ENCODE measurements around the gene GNS. TPM values are rescaled to one million over a fixed set of nuclear protein-coding genes. Genes with fewer than 3 reads are reported as not detected.

The GNS gene
- total RNA-seq, 1 donor from 2014 or later: 188 TPM

DNA sequence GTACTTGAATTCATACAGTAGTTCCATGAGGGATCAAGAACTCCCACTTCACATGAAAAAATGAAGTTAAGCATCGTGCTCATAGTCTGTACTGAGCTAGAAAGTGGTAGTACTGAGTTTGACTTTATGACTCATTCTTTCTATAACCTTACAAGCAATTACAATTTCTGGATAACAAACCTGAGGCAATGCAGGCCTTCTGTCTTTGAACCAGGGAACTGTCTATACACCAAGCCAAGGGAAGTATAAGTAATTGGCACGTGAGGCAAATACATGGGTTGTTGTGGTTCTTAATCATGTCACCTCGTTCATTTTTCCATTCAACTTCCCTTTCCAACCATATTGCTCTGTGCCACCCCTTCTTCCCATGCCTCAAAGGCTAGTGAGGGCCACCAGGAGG, 16.8 kb downstream of the GNS start:
- TF ChIP-seq, protein P1, sequence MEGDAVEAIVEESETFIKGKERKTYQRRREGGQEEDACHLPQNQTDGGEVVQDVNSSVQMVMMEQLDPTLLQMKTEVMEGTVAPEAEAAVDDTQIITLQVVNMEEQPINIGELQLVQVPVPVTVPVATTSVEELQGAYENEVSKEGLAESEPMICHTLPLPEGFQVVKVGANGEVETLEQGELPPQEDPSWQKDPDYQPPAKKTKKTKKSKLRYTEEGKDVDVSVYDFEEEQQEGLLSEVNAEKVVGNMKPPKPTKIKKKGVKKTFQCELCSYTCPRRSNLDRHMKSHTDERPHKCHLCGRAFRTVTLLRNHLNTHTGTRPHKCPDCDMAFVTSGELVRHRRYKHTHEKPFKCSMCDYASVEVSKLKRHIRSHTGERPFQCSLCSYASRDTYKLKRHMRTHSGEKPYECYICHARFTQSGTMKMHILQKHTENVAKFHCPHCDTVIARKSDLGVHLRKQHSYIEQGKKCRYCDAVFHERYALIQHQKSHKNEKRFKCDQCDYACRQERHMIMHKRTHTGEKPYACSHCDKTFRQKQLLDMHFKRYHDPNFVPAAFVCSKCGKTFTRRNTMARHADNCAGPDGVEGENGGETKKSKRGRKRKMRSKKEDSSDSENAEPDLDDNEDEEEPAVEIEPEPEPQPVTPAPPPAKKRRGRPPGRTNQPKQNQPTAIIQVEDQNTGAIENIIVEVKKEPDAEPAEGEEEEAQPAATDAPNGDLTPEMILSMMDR (IDR thresholded peaks at IDR 0.05): no peak
- H3K4me1 ChIP-seq: peaks cover 25% of the 10 kb centered on the region
- H3K36me3 ChIP-seq: peaks cover 93% of the 10 kb centered on the region
- no peak for DNase-seq
- no peak for ATAC-seq
- no peak overlapping the region for H3K27ac ChIP-seq
- H3K27me3 ChIP-seq: no peaks in the 10 kb centered on the region
- intact Hi-C loops (cut with DNase I): no loop called here
- H3K4me3 ChIP-seq: no peak overlapping the region
- no peaks in the 10 kb centered on the region for H3K9me3 ChIP-seq

DNA sequence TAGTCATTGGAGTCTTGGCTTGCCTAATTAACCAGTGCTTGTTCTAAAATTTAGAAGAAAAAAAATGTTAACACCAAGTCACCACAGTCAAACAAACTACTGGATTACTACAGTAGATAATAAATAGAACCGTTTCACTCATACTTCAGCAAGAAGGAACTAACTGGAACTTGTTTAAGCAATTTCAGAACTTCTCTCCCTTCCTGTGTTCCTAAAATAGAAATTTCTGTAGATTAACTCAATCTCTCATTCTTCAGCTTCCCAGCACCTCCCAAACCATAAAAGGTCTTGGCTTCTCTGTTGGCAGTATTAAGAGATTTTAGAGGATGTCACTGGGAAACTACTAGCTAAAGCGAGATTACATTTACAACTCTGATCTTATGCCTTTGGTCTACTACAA, 18.6 kb downstream of the GNS start:
- TF ChIP-seq, protein P1 (IDR thresholded peaks at IDR 0.05): no peak
- peaks cover 11% of the 10 kb centered on the region for H3K4me1 ChIP-seq
- H3K4me3 ChIP-seq: no peak overlapping the region
- intact Hi-C loops (cut with DNase I): no loop called here
- no peaks in the 10 kb centered on the region for H3K27me3 ChIP-seq
- DNase-seq (no peak), ATAC-seq (no peak)
- H3K27ac ChIP-seq: no peak overlapping the region
- H3K9me3 ChIP-seq: no peaks in the 10 kb centered on the region
- peaks cover 96% of the 10 kb centered on the region for H3K36me3 ChIP-seq

DNA sequence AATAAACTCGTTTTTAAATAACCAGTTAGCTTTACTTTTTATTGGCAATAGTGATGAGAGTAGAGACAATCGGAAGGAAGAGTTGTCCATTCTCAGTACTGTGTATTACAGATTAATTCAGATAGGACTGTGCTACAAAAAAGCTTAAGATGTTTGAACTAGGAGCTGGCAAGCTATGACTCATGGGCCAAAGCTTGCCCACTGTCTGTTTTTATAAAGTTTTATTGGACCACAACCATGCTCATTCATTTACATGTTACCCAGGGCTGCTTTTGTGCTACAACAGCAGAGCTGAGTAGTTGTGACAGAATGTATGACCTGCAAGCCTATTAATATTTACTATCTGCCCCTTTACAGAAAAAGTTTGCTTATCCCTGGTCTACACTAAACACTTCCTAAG, 19.4 kb downstream of the GNS start:
- H3K27me3 ChIP-seq: no peaks in the 10 kb centered on the region
- peaks cover 96% of the 10 kb centered on the region for H3K36me3 ChIP-seq
- H3K4me3 ChIP-seq: no peak overlapping the region
- intact Hi-C loops (cut with DNase I): no loop called here
- peaks cover 4% of the 10 kb centered on the region for H3K4me1 ChIP-seq
- DNase-seq (no peak), ATAC-seq (no peak)
- TF ChIP-seq, protein P1 (IDR thresholded peaks at IDR 0.05): no peak
- H3K27ac ChIP-seq: no peak overlapping the region
- H3K9me3 ChIP-seq: no peaks in the 10 kb centered on the region

DNA sequence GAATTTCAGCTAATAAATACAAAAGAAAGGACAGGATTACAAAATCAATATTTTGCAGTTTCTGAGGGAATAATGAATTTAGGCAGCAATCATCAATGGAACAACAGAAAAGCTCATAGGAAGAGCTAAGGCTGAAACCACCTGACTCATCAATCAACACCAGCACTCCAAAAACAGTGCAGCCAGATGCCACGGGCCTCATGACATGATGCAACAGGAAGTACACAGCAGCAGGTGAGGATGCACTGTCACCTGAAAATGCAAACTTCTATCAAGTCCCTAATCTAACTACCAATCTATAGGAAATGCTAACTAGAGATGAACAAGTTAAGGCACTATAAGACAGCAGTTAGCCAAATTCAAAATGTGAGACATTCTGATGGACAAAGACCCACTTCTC, 21.7 kb downstream of the GNS start:
- no peaks in the 10 kb centered on the region for H3K4me1 ChIP-seq
- H3K36me3 ChIP-seq: peaks cover 95% of the 10 kb centered on the region
- ATAC-seq (no peak), DNase-seq (no peak)
- no peak overlapping the region for H3K27ac ChIP-seq
- H3K9me3 ChIP-seq: no peaks in the 10 kb centered on the region
- H3K27me3 ChIP-seq: no peaks in the 10 kb centered on the region
- TF ChIP-seq, protein P1 (IDR thresholded peaks at IDR 0.05): no peak
- H3K4me3 ChIP-seq: no peak overlapping the region
- intact Hi-C loops (cut with DNase I): no loop called here

DNA sequence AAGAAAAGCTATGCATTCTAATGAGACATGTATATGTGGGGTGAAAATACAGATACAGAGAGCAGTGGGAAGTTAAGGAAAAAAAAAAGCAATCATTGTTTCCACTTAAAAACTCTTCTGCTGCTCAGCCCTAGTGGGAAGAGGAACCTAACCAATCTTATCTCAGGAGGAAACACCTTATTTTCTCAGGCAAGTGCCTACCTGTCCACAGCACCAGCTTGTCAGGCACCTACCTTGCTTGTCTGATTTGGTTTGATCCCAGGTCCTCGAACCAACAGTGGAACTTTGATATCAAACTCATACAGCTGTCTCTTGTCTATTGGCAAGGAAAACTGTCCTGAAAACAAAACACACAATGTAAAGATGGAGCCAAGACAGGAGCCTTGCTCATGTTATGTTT, 22.4 kb downstream of the GNS start:
- ATAC-seq (no peak), DNase-seq (no peak)
- H3K36me3 ChIP-seq: peaks cover 88% of the 10 kb centered on the region
- H3K9me3 ChIP-seq: no peaks in the 10 kb centered on the region
- no peaks in the 10 kb centered on the region for H3K27me3 ChIP-seq
- intact Hi-C loops (cut with DNase I): no loop called here
- TF ChIP-seq, protein P1 (IDR thresholded peaks at IDR 0.05): no peak
- no peak overlapping the region for H3K4me3 ChIP-seq
- H3K4me1 ChIP-seq: no peaks in the 10 kb centered on the region
- H3K27ac ChIP-seq: no peak overlapping the region

DNA sequence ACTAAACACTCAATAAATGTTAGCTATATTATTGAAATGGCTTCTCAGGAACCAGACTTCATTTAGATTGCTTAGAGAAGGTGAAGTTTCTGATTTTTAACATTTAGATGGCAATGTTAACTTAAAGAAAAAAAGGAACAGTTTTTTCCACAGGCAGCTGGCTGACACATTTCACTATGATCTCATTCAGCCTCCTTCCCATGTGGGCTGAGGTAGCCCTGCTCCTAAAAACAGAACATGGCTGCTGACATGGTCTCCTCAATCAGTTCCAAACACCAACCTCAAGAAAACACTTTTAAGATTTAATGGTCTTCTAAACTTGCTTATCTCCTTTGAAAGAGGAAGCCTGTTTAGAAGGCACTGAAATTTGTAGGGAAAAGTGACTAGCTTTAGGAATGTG, 23.8 kb downstream of the GNS start:
- intact Hi-C loops (cut with DNase I): no loop called here
- no peak overlapping the region for H3K4me3 ChIP-seq
- H3K27ac ChIP-seq: no peak overlapping the region
- ATAC-seq (no peak), DNase-seq (no peak)
- H3K9me3 ChIP-seq: no peaks in the 10 kb centered on the region
- peaks cover 8% of the 10 kb centered on the region for H3K4me1 ChIP-seq
- TF ChIP-seq, protein P1 (IDR thresholded peaks at IDR 0.05): no peak
- peaks cover 88% of the 10 kb centered on the region for H3K36me3 ChIP-seq
- no peaks in the 10 kb centered on the region for H3K27me3 ChIP-seq

Measured in upper lobe of right lung (tissue), 1 donor.